ENCODE results near the gene DES.

DES gene

GRCh38 chr2:219475278-219475677 is 57.1 kb downstream of the DES start:
- peaks cover 5% of the 10 kb centered on the region for H3K4me1 ChIP-seq (ENCODE audit: control insufficient read depth, insufficient read depth, low read length)
- H3K9ac ChIP-seq (ENCODE audit: low read depth, low read length), result no peak overlapping the region
- H3K4me3 ChIP-seq (ENCODE audit: low read depth, low read length), result no peak overlapping the region
- peaks cover 6% of the 10 kb centered on the region for H3K36me3 ChIP-seq (ENCODE audit: control insufficient read depth, insufficient read depth, low read length)
- no peaks in the 10 kb centered on the region for H3K9me3 ChIP-seq (ENCODE audit: control insufficient read depth, insufficient read depth, low read length)
- no peaks in the 10 kb centered on the region for H3K27me3 ChIP-seq (ENCODE audit: control insufficient read depth, insufficient read depth, low read length)

- H3K4me3 ChIP-seq (ENCODE audit: low read depth, low read length), result peak overlapping the region; percentile 52
- H3K9me3 ChIP-seq (ENCODE audit: control insufficient read depth, insufficient read depth, low read length), result no peaks in the 10 kb centered on the region
- peaks cover 5% of the 10 kb centered on the region for H3K4me1 ChIP-seq (ENCODE audit: control insufficient read depth, insufficient read depth, low read length)
- no peaks in the 10 kb centered on the region for H3K27me3 ChIP-seq (ENCODE audit: control insufficient read depth, insufficient read depth, low read length)
- no peak overlapping the region for H3K9ac ChIP-seq (ENCODE audit: low read depth, low read length)
- peaks cover 8% of the 10 kb centered on the region for H3K36me3 ChIP-seq (ENCODE audit: control insufficient read depth, insufficient read depth, low read length)
These were observed 57.8 kb downstream of the DES start for GRCh38 chr2:219475697-219476651.

All from iPS-15b (cell line).